GM13977 (cell line): ENCODE results near the gene TCF12.

Experiments
- DNase-seq: peaks from one replicate; pipeline ENCODE4 v3.0.0; 2012; ENCODE audit warnings: low spot score
- CTCF ChIP-seq: IDR thresholded peaks from 2 replicates; pipeline ENCODE4 v1.5.1; 2012; ENCODE audit warnings: mild to moderate bottlenecking, control low read depth; ENCODE audit not compliant: insufficient read depth; ENCODE audit errors: extremely low read depth, missing control alignments
- in situ Hi-C: fragments of 300-500 bp; cut with MboI; formaldehyde crosslinking; loops from one replicate; pipeline ENCODE4 v1.12.0; 2022; ENCODE audit warnings: low sequenced_read_pairs, low pct_unique_long_range_greater_than_20kb, mixed read lengths, inconsistent platforms; ENCODE audit not compliant: unreplicated experiment

Gene TCF12

GRCh38 chr15:57324590-57324890 lies 406.1 kb downstream of the TCF12 start:
- no peak for TF ChIP-seq CTCF
- no peak for DNase-seq
- in situ Hi-C loops: loop anchor here (25.0 kb wide), 1 partner anchor 437 kb away; no protein-coding TSS in a partner anchor

GRCh38 chr15:57324944-57325679 lies 406.7 kb downstream of the TCF12 start:
- no peak for TF ChIP-seq CTCF
- no peak for DNase-seq
- in situ Hi-C loops: loop anchor here (25.0 kb wide), 1 partner anchor 438 kb away; no protein-coding TSS in a partner anchor

GRCh38 chr15:57326196-57326595 lies 407.8 kb downstream of the TCF12 start:
- TF ChIP-seq CTCF: no peak
- in situ Hi-C loops: no loop called here
- DNase-seq: no peak

GRCh38 chr15:57327985-57328471 lies 409.6 kb downstream of the TCF12 start:
- no peak for DNase-seq
- TF ChIP-seq CTCF: no peak
- in situ Hi-C loops: no loop called here

- no peak for TF ChIP-seq CTCF
- in situ Hi-C loops: no loop called here
- DNase-seq: no peak
Measured at GRCh38 chr15:57328479-57328878, 410.0 kb downstream of the TCF12 start.

- in situ Hi-C loops: no loop called here
- TF ChIP-seq CTCF: no peak
- no peak for DNase-seq
Measured at GRCh38 chr15:57328897-57329296, 410.5 kb downstream of the TCF12 start.
